ENCODE data around the gene CHST4. TPM values are rescaled to one million over a fixed set of nuclear protein-coding genes. Genes with fewer than 3 reads are reported as not detected.

Gene CHST4
- total RNA-seq, 2 experiments from 2014 or later, result not detected

GRCh38 chr16:71567931-71568330 is 41.7 kb downstream of the CHST4 start:
- no peak for DNase-seq

GRCh38 chr16:71568551-71568950 is 42.3 kb downstream of the CHST4 start:
- Histone ChIP-seq H3K27ac (ENCODE audit: low read depth in 1 of 2, low read length in 2 of 2) (no peak overlapping the region), H3K27me3 (ENCODE audit: control insufficient read depth in 1 of 2, insufficient read depth in 2 of 2, low read length in 2 of 2) (no peaks in the 10 kb centered on the region), H3K4me3 (ENCODE audit: low read length) (no peak overlapping the region), H3K9me3 (ENCODE audit: control insufficient read depth in 1 of 2, insufficient read depth in 1 of 2, low read length in 2 of 2) (no peaks in the 10 kb centered on the region), H3K36me3 (ENCODE audit: insufficient read depth, low read length) (no peaks in the 10 kb centered on the region), H3K4me1 (ENCODE audit: insufficient read depth, low read length) (peaks cover 20% of the 10 kb centered on the region)
- H3K27ac Mint-ChIP-seq, result no peak overlapping the region
- TF ChIP-seq, protein P1, sequence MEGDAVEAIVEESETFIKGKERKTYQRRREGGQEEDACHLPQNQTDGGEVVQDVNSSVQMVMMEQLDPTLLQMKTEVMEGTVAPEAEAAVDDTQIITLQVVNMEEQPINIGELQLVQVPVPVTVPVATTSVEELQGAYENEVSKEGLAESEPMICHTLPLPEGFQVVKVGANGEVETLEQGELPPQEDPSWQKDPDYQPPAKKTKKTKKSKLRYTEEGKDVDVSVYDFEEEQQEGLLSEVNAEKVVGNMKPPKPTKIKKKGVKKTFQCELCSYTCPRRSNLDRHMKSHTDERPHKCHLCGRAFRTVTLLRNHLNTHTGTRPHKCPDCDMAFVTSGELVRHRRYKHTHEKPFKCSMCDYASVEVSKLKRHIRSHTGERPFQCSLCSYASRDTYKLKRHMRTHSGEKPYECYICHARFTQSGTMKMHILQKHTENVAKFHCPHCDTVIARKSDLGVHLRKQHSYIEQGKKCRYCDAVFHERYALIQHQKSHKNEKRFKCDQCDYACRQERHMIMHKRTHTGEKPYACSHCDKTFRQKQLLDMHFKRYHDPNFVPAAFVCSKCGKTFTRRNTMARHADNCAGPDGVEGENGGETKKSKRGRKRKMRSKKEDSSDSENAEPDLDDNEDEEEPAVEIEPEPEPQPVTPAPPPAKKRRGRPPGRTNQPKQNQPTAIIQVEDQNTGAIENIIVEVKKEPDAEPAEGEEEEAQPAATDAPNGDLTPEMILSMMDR (IDR thresholded peaks at IDR 0.05), result no peak
- no peak overlapping the region for H3K4me3 Mint-ChIP-seq
- no peaks in the 10 kb centered on the region for H3K9me3 Mint-ChIP-seq
- ChIA-PET POLR2A (no interaction called here), CTCF (no interaction called here)
- H3K4me1 Mint-ChIP-seq (ENCODE audit: low read depth), result peaks cover 22% of the 10 kb centered on the region
- no peak for DNase-seq
- peaks cover 15% of the 10 kb centered on the region for H3K27me3 Mint-ChIP-seq
- intact Hi-C loops (cut with DNase I, micrococcal nuclease), result loop anchor here (5.0 to 10.0 kb wide), 7 partner anchors 106 to 1096 kb away; partner anchors contain the start of genes PHLPP2 (in 2 of the 2), AP1G1 (in 1 of the 2), DHX38 (in 1 of the 2) and TXNL4B (in 1 of the 2)
- peaks cover 16% of the 10 kb centered on the region for H3K36me3 Mint-ChIP-seq (ENCODE audit: low read depth)
- no peak for ATAC-seq (ENCODE audit: poor library complexity)

More at GRCh38 chr16:71567931-71568330, 41.7 kb downstream of the CHST4 start:
- H3K4me1 Mint-ChIP-seq (ENCODE audit: low read depth), result peaks cover 22% of the 10 kb centered on the region
- ChIA-PET POLR2A (no interaction called here), CTCF (interaction anchor here (1.0 kb wide), 1 partner anchor 43 kb away, joined by 4 read pairs; no protein-coding TSS in a partner anchor)
- H3K4me3 Mint-ChIP-seq, result no peak overlapping the region
- Histone ChIP-seq H3K27me3 (ENCODE audit: control insufficient read depth in 1 of 2, insufficient read depth in 2 of 2, low read length in 2 of 2) (no peaks in the 10 kb centered on the region), H3K4me1 (ENCODE audit: insufficient read depth, low read length) (peaks cover 20% of the 10 kb centered on the region), H3K27ac (ENCODE audit: low read depth in 1 of 2, low read length in 2 of 2) (no peak overlapping the region), H3K4me3 (ENCODE audit: low read length) (no peak overlapping the region), H3K36me3 (ENCODE audit: insufficient read depth, low read length) (no peaks in the 10 kb centered on the region), H3K9me3 (ENCODE audit: control insufficient read depth in 1 of 2, insufficient read depth in 1 of 2, low read length in 2 of 2) (peaks cover 0 to under 1% of the 10 kb centered on the region in 2 experiments)
- TF ChIP-seq, protein P1 (IDR thresholded peaks at IDR 0.05), result no peak
- peaks cover 16% of the 10 kb centered on the region for H3K36me3 Mint-ChIP-seq (ENCODE audit: low read depth)
- no peak for ATAC-seq (ENCODE audit: poor library complexity)
- no peak overlapping the region for H3K27ac Mint-ChIP-seq
- peaks cover 15% of the 10 kb centered on the region for H3K27me3 Mint-ChIP-seq
- no peaks in the 10 kb centered on the region for H3K9me3 Mint-ChIP-seq
- intact Hi-C loops (cut with DNase I, micrococcal nuclease), result loop anchor here (2.0 to 10.0 kb wide), 8 partner anchors 106 to 1097 kb away; partner anchors contain the start of genes PHLPP2 (in 2 of the 2), AP1G1 (in 1 of the 2), DHX38 (in 1 of the 2) and TXNL4B (in 1 of the 2)

DNA sequence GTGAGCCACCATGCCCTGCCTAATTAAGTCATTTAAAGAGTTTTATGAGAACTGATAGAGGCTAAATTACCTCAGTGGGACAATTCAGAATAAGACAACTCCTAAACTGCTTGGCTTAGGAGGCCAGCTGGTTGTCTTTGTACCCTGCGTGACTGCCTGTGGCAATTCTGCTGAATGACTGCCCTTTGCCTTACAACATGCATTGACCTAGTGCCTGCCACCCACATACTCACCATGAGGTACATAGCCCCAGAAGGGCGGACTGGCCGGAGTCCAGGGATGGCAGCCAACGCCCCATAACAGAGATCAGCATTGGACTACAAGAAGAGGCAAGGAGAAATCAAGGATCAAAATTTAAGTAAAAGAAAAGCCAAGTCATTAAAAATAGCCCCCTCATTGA is 43.4 kb downstream of the CHST4 start:
- intact Hi-C loops (cut with DNase I, micrococcal nuclease), result loop anchor here (5.0 to 10.0 kb wide), 7 partner anchors 107 to 1095 kb away; partner anchors contain the start of genes PHLPP2 (in 2 of the 2), AP1G1 (in 1 of the 2), DHX38 (in 1 of the 2) and TXNL4B (in 1 of the 2)
- ATAC-seq (ENCODE audit: poor library complexity) (no peak), DNase-seq (no peak)
- CTCF ChIA-PET, result no interaction called here
- TF ChIP-seq, protein P1 (IDR thresholded peaks at IDR 0.05), result no peak
- POLR2A ChIA-PET, result no interaction called here
- Mint-ChIP-seq H3K27ac (no peak overlapping the region), H3K36me3 (ENCODE audit: low read depth) (peaks cover 9% of the 10 kb centered on the region), H3K9me3 (no peaks in the 10 kb centered on the region), H3K27me3 (peaks cover 15% of the 10 kb centered on the region), H3K4me3 (no peak overlapping the region), H3K4me1 (ENCODE audit: low read depth) (peaks cover 15% of the 10 kb centered on the region)
- Histone ChIP-seq H3K36me3 (ENCODE audit: insufficient read depth, low read length) (no peaks in the 10 kb centered on the region), H3K4me1 (ENCODE audit: insufficient read depth, low read length) (peaks cover 12% of the 10 kb centered on the region), H3K9me3 (ENCODE audit: control insufficient read depth in 1 of 2, insufficient read depth in 1 of 2, low read length in 2 of 2) (no peaks in the 10 kb centered on the region), H3K27me3 (ENCODE audit: control insufficient read depth in 1 of 2, insufficient read depth in 2 of 2, low read length in 2 of 2) (no peaks in the 10 kb centered on the region), H3K4me3 (ENCODE audit: low read length) (no peak overlapping the region), H3K27ac (ENCODE audit: low read depth in 1 of 2, low read length in 2 of 2) (no peak overlapping the region)

Measured in CD4-positive, alpha-beta T cell (primary cell).